SK-N-SH (cell line): Measurements from ENCODE around the gene SPG11. TPM values are rescaled to one million over a fixed set of nuclear protein-coding genes. Genes with fewer than 3 reads are reported as not detected.

ENCODE experiments used
- CTCF ChIA-PET: fragments of 300-600, 350-600 bp; formaldehyde crosslinking; extraction: SDS; loops from one replicate; lab custom pipeline; 2021; lab: Yijun Ruan, JAX
- POLR2A ChIA-PET: fragments of 350-600 bp; sonication (Branson Sonifier 250); formaldehyde crosslinking; extraction: SDS; loops from one replicate; lab custom pipeline; 2020; ENCODE audit warnings: antibody characterized with exemption, inconsistent platforms; lab: Yijun Ruan, JAX
- DNase-seq: peaks from one replicate; pipeline ENCODE4 v3.0.0; 2012
- H2AFZ ChIP-seq: fragments of 200-600 bp; sonication (generic); 2 replicates; pipeline ENCODE4 v1.8.1; 2016; ENCODE audit warnings: antibody characterized with exemption, mild to moderate bottlenecking, low read depth
- H3F3A ChIP-seq: fragments of 200-600 bp; sonication (generic); replicated peaks from 2 replicates; pipeline ENCODE3; 2016; ENCODE audit warnings: antibody characterized with exemption, mild to moderate bottlenecking; ENCODE audit not compliant: insufficient read depth
- H3K27ac ChIP-seq, 2 experiments: fragments of 200-500 bp in 1 of 2; fragments of 200-600 bp in 1 of 2; sonication (Bioruptor generic) in 1 of 2; sonication (generic), shearing (Covaris generic) in 1 of 2; 2 replicates each; pipeline versions ENCODE4 v1.5.1 to v1.6.1; 2014 to 2016; ENCODE audit warnings: low read depth in 2 of 2, inconsistent platforms in 1 of 2, low read length in 1 of 2, mild to moderate bottlenecking in 1 of 2, mixed read lengths in 1 of 2
- H3K27me3 ChIP-seq: fragments of 200-600 bp; sonication (generic), shearing (Covaris generic); 2 replicates; pipeline ENCODE4 v1.6.1; 2016; ENCODE audit warnings: mixed run types; ENCODE audit not compliant: insufficient read depth
- H3K36me3 ChIP-seq, 2 experiments: fragments of 200-500 bp in 1 of 2; fragments of 200-600 bp in 1 of 2; sonication (Bioruptor generic) in 1 of 2; sonication (generic) in 1 of 2; replicated peaks in 1 of 2; 2 replicates each; pipeline versions ENCODE3 to v1.5.1; 2014 to 2016; ENCODE audit warnings: low read length in 1 of 2, mild to moderate bottlenecking in 1 of 2; ENCODE audit not compliant: insufficient read depth in 2 of 2, control insufficient read depth in 1 of 2
- H3K4me1 ChIP-seq, 2 experiments: fragments of 200-500 bp in 1 of 2; fragments of 200-600 bp in 1 of 2; sonication (Bioruptor generic) in 1 of 2; sonication (generic), shearing (Covaris generic) in 1 of 2; 2 replicates each; pipeline versions ENCODE4 v1.5.1 to v1.6.1; 2014 to 2016; ENCODE audit warnings: low read depth in 1 of 2, low read length in 1 of 2, mixed run types in 1 of 2; ENCODE audit not compliant: insufficient read depth in 2 of 2, control insufficient read depth in 1 of 2
- H3K4me2 ChIP-seq: fragments of 200-600 bp; sonication (generic), shearing (Covaris generic); 2 replicates; pipeline ENCODE4 v1.6.1; 2017; ENCODE audit warnings: mixed run types
- H3K4me3 ChIP-seq, 2 experiments: fragments of 200-500 bp in 1 of 2; fragments of 200-600 bp in 1 of 2; sonication (Bioruptor generic) in 1 of 2; sonication (generic), shearing (Covaris generic) in 1 of 2; 2 replicates each; pipeline versions ENCODE4 v1.5.1 to v1.8.1; 2014 to 2016; ENCODE audit warnings: low read depth in 2 of 2, inconsistent platforms in 1 of 2, low read length in 1 of 2, mild to moderate bottlenecking in 1 of 2, mixed read lengths in 1 of 2, moderate library complexity in 1 of 2
- H3K79me2 ChIP-seq: fragments of 200-600 bp; sonication (generic); 2 replicates; pipeline ENCODE4 v1.8.1; 2017; ENCODE audit warnings: mild to moderate bottlenecking; ENCODE audit not compliant: insufficient read depth
- H3K9ac ChIP-seq: fragments of 200-600 bp; sonication (generic); 2 replicates; pipeline ENCODE4 v1.6.1; 2017; ENCODE audit warnings: mixed run types
- H3K9me2 ChIP-seq: fragments of 200-600 bp; sonication (generic); 2 replicates; pipeline ENCODE4 v1.6.1; 2017; ENCODE audit warnings: mixed run types
- H3K9me3 ChIP-seq: fragments of 200-600 bp; sonication (generic); 2 replicates; pipeline ENCODE4 v1.6.1; 2017; ENCODE audit warnings: mixed run types, mild to moderate bottlenecking, moderate library complexity
- H4K20me1 ChIP-seq: fragments of 200-600 bp; sonication (generic); 2 replicates; pipeline ENCODE4 v1.6.1; 2017; ENCODE audit warnings: mild to moderate bottlenecking, mixed run types; ENCODE audit not compliant: insufficient read depth
- EZH2phosphoT487 ChIP-seq: fragments of 200-600 bp; sonication (generic); IDR thresholded peaks from 2 replicates; pipeline ENCODE4 v1.6.1; 2017; ENCODE audit warnings: low read depth, mixed run types, mild to moderate bottlenecking, antibody characterized with exemption, moderate library complexity, borderline replicate concordance
- FOXJ3 ChIP-seq: sonication (generic); formaldehyde crosslinking; IDR thresholded peaks from 2 replicates; pipeline ENCODE4 v1.5.1; 2020; ENCODE audit warnings: mild to moderate bottlenecking, missing genetic modification reagents
- GABPA ChIP-seq: IDR thresholded peaks from 2 replicates; pipeline ENCODE4 v1.4.0; 2012; ENCODE audit warnings: low read depth, mild to moderate bottlenecking
- GATA2 ChIP-seq: sonication (generic); formaldehyde crosslinking; IDR thresholded peaks from 2 replicates; pipeline ENCODE4 v1.5.0; 2020; ENCODE audit warnings: mild to moderate bottlenecking, missing genetic modification reagents
- JUND ChIP-seq: IDR thresholded peaks from 2 replicates; pipeline ENCODE4 v1.4.0; 2012
- MEF2A ChIP-seq: IDR thresholded peaks from 2 replicates; pipeline ENCODE4 v1.4.0; 2012; ENCODE audit warnings: low read depth, borderline replicate concordance
- MXI1 ChIP-seq: IDR thresholded peaks from 2 replicates; pipeline ENCODE4 v1.6.1; 2012; ENCODE audit warnings: mild to moderate bottlenecking, low read depth, low read length, improper control_type of control experiment
- NFIC ChIP-seq: IDR thresholded peaks from 2 replicates; pipeline ENCODE4 v1.4.0; 2012; ENCODE audit warnings: borderline replicate concordance
- POLR2AphosphoS5 ChIP-seq: IDR thresholded peaks from 2 replicates; pipeline ENCODE4 v1.6.1; 2012; ENCODE audit warnings: low read depth, low read length
- RAD21 ChIP-seq: IDR thresholded peaks from 2 replicates; pipeline ENCODE4 v1.6.1; 2012; ENCODE audit warnings: mild to moderate bottlenecking, low read length
- RCOR1 ChIP-seq: fragments of 150-350 bp; IDR thresholded peaks from 2 replicates; pipeline ENCODE4 v1.6.1; 2017; ENCODE audit warnings: antibody characterized with exemption, low read length
- RXRA ChIP-seq: IDR thresholded peaks from 2 replicates; pipeline ENCODE4 v1.4.0; 2012; ENCODE audit warnings: low read depth, mild to moderate bottlenecking, borderline replicate concordance
- SIN3A ChIP-seq: IDR thresholded peaks from 2 replicates; pipeline ENCODE4 v1.6.1; 2012; ENCODE audit warnings: low read depth, mild to moderate bottlenecking, low read length, moderate library complexity, borderline replicate concordance
- TCF12 ChIP-seq: IDR thresholded peaks from 2 replicates; pipeline ENCODE4 v1.4.0; 2012
- WGBS: methylation state at CpG from one replicate; pipeline ENCODE4 v1.1.6; 2017; ENCODE audit warnings: low lambda C conversion rate; 5-methylcytosine and 5-hydroxymethylcytosine counted together
- polyA plus RNA-seq, 3 experiments: library from polyadenylated mRNA; depleted of rRNA; stranded (reverse); fragments of >200 nt; gene quantifications; 2 replicates each; pipeline ENCODE4 v1.2.3, GENCODE V29; 2012
- TF ChIP-seq, protein P1 (sequence below): fragments of 200-600 bp; sonication (generic); IDR thresholded peaks from 2 replicates; pipeline ENCODE4 v1.6.1; 2017; ENCODE audit warnings: antibody characterized with exemption, mild to moderate bottlenecking, moderate library complexity
- TF ChIP-seq, protein P2 (sequence below): fragments of 150-350 bp; IDR thresholded peaks from 2 replicates; pipeline ENCODE4 v1.6.1; 2017; ENCODE audit warnings: antibody characterized with exemption, low read length, low read depth, borderline replicate concordance
- TF ChIP-seq, protein P3 (sequence below): fragments of 150-350 bp; IDR thresholded peaks from 2 replicates; pipeline ENCODE4 v1.6.1; 2016; ENCODE audit warnings: mild to moderate bottlenecking, low read depth, low read length
- TF ChIP-seq, protein P4 (sequence below): IDR thresholded peaks from 2 replicates; pipeline ENCODE4 v1.4.0; 2012; ENCODE audit warnings: low read depth, borderline replicate concordance

SPG11 gene
- polyA plus RNA-seq, 1 of the 3 experiments (the other 2 are of a cell fraction), result 36.3 TPM

DNA sequence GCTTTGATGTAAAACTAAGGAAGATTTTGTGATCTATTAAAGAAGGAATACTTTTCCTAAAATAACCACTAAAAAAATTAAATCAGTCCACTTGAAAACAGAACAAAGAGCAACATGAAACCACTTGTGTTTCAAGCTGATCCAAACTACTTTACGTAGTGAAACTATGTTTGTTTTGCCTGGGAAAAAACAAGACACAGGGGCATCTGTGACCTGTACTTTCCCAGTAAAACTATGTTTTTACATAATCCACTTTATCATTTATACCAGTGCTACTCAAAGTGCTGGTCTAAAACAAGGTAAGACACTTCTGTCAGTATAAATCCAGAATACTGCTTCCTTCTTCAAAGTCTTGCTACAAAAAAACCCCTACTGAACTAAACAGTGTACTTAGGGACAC is 56.7 kb downstream of the SPG11 start:
- 100% methylated on average over 1 of the region's 1 CpG for WGBS
- no peaks in the 10 kb centered on the region for H3K9me3 ChIP-seq
- H3K9ac ChIP-seq, result no peak overlapping the region
- no peak overlapping the region for H2AFZ ChIP-seq
- H3K27ac ChIP-seq, result no peak overlapping the region
- H3F3A ChIP-seq, result no peaks in the 10 kb centered on the region
- no peaks in the 10 kb centered on the region for H3K4me1 ChIP-seq
- no peaks in the 10 kb centered on the region for H3K27me3 ChIP-seq
- POLR2A ChIA-PET, result no interaction called here
- no peak for DNase-seq
- CTCF ChIA-PET, result interaction anchor here (1.1 kb wide), 1 partner anchor 28 kb away, joined by 5 read pairs; no protein-coding TSS in a partner anchor
- H4K20me1 ChIP-seq, result no peaks in the 10 kb centered on the region
- H3K79me2 ChIP-seq, result no peaks in the 10 kb centered on the region; the same call in 1 of the 2 replicates
- no peak overlapping the region for H3K4me3 ChIP-seq
- TF ChIP-seq FOXJ3 (CRISPR knock-in tag) (no peak), TCF12 (no peak), MEF2A (no peak), SIN3A (no peak), GABPA (no peak), MXI1 (no peak), RAD21 (no peak), RCOR1 (no peak), GATA2 (no peak), EZH2phosphoT487 (no peak), POLR2AphosphoS5 (no peak), RXRA (no peak), JUND (no peak), NFIC (no peak)
- TF ChIP-seq, protein P1, sequence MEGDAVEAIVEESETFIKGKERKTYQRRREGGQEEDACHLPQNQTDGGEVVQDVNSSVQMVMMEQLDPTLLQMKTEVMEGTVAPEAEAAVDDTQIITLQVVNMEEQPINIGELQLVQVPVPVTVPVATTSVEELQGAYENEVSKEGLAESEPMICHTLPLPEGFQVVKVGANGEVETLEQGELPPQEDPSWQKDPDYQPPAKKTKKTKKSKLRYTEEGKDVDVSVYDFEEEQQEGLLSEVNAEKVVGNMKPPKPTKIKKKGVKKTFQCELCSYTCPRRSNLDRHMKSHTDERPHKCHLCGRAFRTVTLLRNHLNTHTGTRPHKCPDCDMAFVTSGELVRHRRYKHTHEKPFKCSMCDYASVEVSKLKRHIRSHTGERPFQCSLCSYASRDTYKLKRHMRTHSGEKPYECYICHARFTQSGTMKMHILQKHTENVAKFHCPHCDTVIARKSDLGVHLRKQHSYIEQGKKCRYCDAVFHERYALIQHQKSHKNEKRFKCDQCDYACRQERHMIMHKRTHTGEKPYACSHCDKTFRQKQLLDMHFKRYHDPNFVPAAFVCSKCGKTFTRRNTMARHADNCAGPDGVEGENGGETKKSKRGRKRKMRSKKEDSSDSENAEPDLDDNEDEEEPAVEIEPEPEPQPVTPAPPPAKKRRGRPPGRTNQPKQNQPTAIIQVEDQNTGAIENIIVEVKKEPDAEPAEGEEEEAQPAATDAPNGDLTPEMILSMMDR, result no peak
- TF ChIP-seq, protein P2, sequence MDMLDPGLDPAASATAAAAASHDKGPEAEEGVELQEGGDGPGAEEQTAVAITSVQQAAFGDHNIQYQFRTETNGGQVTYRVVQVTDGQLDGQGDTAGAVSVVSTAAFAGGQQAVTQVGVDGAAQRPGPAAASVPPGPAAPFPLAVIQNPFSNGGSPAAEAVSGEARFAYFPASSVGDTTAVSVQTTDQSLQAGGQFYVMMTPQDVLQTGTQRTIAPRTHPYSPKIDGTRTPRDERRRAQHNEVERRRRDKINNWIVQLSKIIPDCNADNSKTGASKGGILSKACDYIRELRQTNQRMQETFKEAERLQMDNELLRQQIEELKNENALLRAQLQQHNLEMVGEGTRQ, result no peak
- TF ChIP-seq, protein P3, sequence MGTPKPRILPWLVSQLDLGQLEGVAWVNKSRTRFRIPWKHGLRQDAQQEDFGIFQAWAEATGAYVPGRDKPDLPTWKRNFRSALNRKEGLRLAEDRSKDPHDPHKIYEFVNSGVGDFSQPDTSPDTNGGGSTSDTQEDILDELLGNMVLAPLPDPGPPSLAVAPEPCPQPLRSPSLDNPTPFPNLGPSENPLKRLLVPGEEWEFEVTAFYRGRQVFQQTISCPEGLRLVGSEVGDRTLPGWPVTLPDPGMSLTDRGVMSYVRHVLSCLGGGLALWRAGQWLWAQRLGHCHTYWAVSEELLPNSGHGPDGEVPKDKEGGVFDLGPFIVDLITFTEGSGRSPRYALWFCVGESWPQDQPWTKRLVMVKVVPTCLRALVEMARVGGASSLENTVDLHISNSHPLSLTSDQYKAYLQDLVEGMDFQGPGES, result no peak
- TF ChIP-seq, protein P4, sequence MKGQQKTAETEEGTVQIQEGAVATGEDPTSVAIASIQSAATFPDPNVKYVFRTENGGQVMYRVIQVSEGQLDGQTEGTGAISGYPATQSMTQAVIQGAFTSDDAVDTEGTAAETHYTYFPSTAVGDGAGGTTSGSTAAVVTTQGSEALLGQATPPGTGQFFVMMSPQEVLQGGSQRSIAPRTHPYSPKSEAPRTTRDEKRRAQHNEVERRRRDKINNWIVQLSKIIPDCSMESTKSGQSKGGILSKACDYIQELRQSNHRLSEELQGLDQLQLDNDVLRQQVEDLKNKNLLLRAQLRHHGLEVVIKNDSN, result no peak
- no peaks in the 10 kb centered on the region for H3K9me2 ChIP-seq
- H3K36me3 ChIP-seq, result peaks cover 59 to 80% of the 10 kb centered on the region in 2 experiments
- H3K4me2 ChIP-seq, result no peak overlapping the region
